GM21723 (cell line): ENCODE measurements around the gene NRARP.

Experiments used
- ATAC-seq: cut with Tn5 transposase; IDR thresholded peaks from one replicate; pipeline ENCODE4 v1.9.1; 2021; ENCODE audit warnings: mild to moderate bottlenecking, moderate library complexity; ENCODE audit not compliant: unreplicated experiment

NRARP gene

GRCh38 chr9:137311986-137312851 is 10.1 kb upstream of the NRARP start:
- ATAC-seq: no peak

DNA sequence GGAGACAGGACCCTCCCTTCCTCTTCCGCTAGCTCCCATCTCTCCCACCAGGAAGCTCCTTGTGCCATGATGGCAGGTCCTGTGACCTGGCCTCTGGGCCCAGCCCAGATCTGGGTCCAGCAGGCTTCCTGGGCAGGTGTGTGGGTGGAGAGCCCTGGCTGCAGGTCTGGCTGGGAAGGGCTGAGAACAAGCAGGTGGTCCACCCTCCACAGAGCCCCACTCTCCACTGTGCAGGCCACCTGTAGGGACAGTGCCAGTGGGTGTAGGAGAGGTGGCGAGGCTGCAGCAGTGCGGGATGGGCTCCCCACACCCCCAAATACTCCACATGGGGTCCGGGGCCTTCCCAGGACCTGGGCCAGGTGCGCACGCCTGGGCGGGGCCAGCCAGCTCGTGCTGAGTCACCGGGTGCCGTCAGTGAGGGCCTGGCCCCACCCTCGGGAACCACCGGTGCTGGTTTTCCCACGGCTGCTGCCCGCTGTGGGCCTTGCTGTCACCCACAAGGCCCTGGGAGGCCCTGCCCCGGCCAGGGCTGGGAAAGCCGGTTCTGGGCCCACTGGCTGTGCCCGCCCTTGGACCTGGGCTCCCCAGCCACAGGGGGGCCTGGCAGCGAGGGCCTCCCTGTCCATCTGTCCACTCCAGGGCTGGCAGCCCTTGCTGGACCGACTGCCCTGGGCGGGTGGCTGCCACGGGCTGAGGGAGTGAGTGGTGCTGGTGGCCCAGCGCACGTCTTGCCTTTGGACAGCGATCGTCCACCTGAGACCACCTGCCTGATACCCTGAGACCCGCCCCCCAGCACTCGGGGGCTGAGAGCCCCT is 9.3 kb upstream of the NRARP start:
- ATAC-seq: no peak

- ATAC-seq: no peak
These were observed 8.3 kb upstream of the NRARP start for GRCh38 chr9:137310189-137311052.

DNA sequence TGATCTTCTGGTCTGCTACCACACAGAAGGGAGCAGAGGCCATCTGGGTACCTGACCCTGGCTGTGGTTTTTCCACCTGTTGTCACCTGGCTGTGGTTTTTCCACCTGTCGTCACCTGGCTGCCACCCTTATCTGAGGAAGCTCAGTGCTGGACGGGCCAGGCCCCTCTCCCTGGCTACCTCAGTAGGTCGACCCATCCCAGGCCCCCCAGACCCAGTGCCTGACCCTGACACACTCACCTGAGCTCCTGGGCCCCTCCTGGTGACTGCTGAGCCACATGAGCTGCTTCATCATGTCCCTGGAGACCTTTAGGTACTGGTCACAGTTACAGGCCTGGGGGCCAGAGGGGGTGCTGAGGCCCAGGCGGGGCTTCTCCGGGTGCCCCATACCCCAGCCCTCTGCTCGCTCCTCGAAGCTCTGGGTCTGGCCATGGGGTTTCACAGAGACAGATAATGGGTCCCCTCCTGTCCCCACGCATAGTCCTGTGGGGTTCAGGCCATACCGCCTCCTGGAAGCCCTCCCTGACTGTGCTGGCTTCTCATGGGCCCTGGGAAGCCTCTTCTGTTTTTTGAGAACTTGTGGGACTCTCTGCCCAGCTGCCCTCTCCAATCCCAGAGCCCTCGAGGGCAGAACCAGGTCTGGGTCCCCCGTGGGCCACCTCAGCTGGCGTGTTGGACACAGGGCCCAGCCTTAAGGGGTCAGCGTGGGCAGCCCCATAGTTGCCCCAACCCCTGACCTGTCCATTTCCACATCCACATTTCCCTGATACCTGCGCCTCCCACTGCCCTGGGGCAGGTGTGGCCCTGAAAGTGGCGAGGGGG is 7.5 kb upstream of the NRARP start:
- no peak for ATAC-seq

GRCh38 chr9:137308057-137308619 is 6.1 kb upstream of the NRARP start:
- ATAC-seq: no peak

DNA sequence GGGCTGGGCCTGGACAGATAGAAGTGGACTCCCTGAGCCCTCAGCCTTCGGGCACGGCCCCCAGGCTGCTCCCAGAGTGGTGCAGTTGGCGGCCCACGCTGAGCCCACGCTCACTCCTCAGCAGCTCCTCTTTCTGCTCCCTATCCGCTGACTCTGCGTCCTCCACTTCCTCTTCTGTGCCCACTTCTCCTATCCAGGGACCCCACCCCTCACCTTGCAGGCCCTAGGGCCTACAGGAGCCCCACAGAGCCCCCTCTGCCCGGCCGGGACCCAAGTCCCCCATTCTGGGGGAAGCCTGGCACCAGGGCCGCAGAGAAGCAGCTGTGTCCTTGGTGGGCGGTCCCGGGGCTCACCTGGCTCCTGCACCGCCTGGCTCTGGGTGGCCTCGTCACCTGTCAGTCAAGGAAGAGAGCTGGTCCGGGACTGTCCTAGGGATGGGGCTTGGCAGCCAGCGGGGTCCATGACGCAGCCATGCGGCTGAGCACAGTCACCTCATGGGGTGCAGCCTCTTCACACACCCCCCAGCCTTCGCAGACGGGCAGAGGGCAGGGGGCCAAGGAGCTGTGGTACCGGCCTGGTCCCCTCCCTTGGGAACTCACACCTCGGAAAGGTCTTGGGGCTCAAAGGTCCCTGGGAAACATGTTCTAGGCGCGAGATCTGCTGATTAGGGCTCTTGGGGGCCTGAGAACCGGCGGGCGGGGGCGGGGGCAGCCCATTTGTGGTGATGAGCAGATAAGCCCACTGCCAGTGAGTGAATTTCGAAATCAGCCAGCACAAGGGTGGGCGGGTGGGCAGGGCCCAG is 5.4 kb upstream of the NRARP start:
- no peak for ATAC-seq

GRCh38 chr9:137306850-137307254 is 4.8 kb upstream of the NRARP start:
- no peak for ATAC-seq

GRCh38 chr9:137306066-137306849 is 4.2 kb upstream of the NRARP start:
- ATAC-seq: no peak

DNA sequence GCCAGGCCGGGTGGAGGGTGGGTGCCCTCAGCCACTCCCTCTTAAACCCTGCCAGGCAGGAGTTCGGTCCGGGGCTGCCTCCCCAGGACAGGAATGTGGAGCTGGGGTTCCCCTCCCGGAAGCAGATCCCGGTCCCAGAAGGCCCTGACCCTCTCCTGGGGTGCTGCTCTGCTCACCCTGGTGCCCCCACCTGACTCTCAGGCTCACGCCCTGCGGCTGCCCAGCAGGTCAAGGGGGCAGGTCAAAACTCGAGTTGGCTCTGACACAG is 3.7 kb upstream of the NRARP start:
- no peak for ATAC-seq

DNA sequence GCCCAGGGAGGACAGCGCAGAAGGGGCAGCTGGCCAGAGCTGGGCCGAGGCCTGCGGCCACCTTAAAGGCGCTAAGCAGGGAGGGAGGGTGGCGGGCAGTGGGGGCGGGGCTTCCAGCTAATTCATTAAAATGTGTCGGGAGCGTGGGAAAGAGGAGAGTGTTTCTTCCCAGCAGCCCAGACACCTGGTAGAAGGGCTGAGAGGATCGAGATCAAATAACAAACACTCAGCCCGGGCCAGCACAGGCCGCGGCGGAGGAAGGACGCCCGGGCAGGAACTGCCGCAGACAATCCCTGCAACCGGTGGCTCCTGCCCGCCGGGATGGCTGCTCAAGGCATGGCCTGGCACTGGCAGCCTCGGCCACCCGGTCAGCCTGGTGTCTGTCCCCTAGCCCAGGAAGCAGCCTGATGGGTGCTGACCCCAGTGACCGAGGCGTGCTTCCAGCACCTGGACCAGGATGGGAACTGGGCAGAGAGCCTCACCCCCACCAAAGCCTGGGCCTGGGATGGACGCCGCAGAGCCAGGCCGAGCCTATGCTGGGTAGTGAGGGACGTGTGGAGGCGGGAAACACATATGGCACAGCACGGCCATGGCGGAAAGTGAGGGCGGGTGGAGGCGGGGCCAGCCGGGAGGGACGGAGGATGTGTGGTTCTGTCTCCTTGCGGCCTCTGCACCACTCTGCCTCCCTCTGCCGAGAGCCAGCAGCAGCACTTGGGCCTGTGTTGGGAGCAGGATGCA is 3.2 kb upstream of the NRARP start:
- ATAC-seq: no peak

DNA sequence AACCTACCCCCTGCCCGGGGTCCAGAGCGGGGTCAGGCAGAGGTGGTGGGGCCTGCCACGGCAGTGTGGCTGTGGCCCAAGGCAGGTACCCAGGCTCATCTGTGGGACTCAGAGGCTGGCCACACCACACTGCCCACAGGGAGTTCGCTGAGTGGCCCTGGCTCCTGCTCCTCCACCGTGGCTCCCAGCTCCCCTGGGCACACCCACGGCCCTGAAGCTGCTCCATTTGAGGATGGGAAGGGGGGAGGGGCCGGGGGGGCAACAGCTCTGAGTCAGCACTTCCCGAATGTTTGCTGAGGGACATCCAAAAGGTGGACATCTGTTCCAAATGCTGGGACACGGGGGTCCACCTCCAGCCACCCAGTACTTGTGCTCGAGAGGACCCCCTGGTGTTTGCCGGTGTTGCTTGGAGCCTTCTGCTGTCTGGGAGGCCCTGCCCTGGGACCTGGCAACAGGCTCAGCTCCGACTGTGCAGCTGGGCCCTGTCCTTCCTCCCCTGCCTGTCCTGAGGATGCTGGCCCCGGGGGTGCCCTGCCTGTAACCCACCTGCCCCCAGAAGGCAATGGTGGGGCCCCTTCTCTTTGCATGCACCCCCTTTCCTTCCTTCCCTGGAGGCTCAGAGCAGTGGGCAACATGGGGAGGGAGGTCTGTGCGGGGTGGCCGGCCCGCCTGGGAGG is 2.5 kb upstream of the NRARP start:
- ATAC-seq: no peak

- no peak for ATAC-seq
These were observed 1.9 kb upstream of the NRARP start for GRCh38 chr9:137303893-137304382.

DNA sequence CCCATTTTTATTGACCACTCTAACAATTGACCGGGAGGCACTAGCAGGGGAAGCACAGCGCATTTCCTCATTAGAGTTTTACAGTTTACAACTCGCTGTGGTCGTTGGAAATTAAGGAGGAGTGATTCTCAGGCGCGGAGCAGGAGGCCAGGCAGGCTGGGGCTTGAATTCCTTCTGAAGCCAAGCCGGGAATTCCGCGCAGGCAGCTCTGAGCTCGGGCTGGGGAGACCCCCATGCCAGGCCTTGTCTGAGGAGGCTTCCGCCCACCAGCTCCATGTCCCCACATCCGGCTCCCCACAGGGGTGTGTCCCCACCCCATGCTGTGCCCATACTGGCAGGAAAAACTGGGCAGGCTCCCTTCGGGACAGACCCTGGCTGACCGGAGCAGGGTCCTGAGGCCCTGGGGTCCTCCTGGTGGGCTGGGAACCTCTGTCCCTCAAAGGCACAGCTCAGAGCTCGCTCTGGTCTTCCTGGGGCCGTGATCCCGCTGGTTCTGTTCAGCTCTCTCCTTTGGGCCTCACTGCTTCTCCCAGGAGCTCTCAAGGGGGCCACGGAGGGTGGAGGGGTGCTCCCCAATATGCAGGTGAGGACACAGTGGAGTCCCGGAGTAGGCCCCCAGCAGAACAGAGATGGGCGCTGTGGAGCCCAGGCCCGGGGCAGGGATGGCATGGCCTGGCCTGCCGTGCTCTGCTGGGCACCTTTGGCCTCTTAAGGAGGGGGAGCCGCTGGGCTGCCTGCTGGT is 1.3 kb upstream of the NRARP start:
- no peak for ATAC-seq

GRCh38 chr9:137302449-137303150 is 529 bp upstream of the NRARP start:
- ATAC-seq: peak; percentile 43

DNA sequence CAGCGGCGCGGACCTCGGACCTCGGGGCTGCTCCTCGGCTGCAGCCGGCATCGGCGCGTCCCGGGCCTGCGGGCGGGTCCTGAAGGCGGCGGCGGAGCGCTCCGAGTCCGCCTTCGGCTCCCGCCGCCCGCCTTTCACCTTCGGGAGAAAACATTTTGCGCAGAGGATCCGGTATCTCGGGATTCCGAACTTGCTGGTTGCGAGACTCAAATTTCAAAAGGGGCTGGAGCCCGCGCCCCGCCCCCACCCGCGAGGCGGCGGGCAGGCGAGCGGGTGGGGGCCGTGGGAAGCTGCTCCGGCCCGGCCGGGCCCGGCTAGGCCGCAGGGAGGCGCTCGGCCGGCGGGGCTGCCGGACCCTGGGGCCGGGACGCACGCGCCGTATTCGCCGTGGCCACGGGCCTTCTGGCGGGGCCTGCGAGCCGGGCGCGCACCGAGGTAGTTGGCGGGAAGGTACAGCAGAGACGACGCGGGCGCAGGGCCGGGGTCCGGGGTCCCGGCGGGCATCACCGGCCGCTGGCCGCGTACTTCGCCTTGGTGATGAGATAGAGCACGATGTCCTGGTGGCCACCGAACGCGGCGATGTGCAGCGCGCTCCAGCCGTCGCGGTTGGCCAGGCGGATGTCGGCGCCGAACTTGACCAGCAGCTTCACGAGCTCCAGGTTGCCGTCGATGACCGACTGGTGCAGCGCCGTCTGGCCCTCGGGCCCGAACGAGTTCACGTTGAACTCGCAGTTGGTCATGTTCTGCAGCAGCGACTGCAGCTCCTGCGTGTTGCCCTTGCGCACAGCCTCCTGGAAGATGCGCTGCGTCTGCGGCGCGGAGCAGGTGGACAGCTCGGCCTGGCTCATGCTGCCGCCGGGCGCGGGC is 757 bp downstream of the NRARP start:
- ATAC-seq: no peak
